Upper lobe of right lung (tissue), 1 donor: ENCODE data around the gene TAF3. TPM values are rescaled to one million over a fixed set of nuclear protein-coding genes. Genes with fewer than 3 reads are reported as not detected.

Source experiments
- ATAC-seq: fragments of 200-7000 bp; cut with Tn5 transposase; one replicate; pipeline ENCODE4 v1.9.1; 2020; ENCODE audit warnings: mild to moderate bottlenecking, moderate library complexity
- DNase-seq: peaks from one replicate; pipeline ENCODE4 v3.0.0-alpha.2; 2020
- H3K27ac ChIP-seq: fragments of 200-600 bp; one replicate; pipeline ENCODE4 v1.8.0; 2022
- H3K27me3 ChIP-seq: fragments of 200-600 bp; one replicate; pipeline ENCODE4 v1.8.0; 2022; ENCODE audit warnings: mild to moderate bottlenecking
- H3K36me3 ChIP-seq: fragments of 200-600 bp; one replicate; pipeline ENCODE4 v1.8.0; 2022
- H3K4me1 ChIP-seq: fragments of 200-600 bp; one replicate; pipeline ENCODE4 v1.8.0; 2022
- H3K4me3 ChIP-seq: fragments of 200-600 bp; one replicate; pipeline ENCODE4 v1.8.0; 2022; ENCODE audit warnings: mild to moderate bottlenecking
- H3K9me3 ChIP-seq: fragments of 200-600 bp; one replicate; pipeline ENCODE4 v1.8.0; 2022
- CTCF ChIP-seq: fragments of 200-600 bp; IDR thresholded peaks from one replicate; pipeline ENCODE4 v1.8.0; 2022; ENCODE audit warnings: antibody characterized with exemption
- intact Hi-C: fragments of 100-400 bp; cut with DNase I; formaldehyde crosslinking; loops from one replicate; pipeline ENCODE4 v1.11.0; 2022
- total RNA-seq: library from RNA; stranded (reverse); fragmentation: NEBNext Ultra II Directional; extraction: Animal tissue kit (Norgen Biotek cat#: 25700); gene quantifications from one replicate; pipeline ENCODE4 v1.2.1, GENCODE V29; 2021
- donor health status: DM: no; HTN: yes; CAD: no; lungs with severe emphysema.

TAF3 gene
- total RNA-seq, 1 donor from 2014 or later = 11.8 TPM

- TF ChIP-seq CTCF = no peak
- Histone ChIP-seq H3K27me3 (peaks cover 100% of the 10 kb centered on the region), H3K27ac (no peak overlapping the region), H3K36me3 (no peaks in the 10 kb centered on the region), H3K9me3 (no peaks in the 10 kb centered on the region), H3K4me1 (peaks cover 19% of the 10 kb centered on the region), H3K4me3 (no peak overlapping the region)
- ATAC-seq = no peak
- no peak for DNase-seq
- intact Hi-C loops = no loop called here
These were observed 221.1 kb downstream of the TAF3 start for GRCh38 chr10:8039321-8039881.

- DNase-seq (no peak), ATAC-seq (no peak)
- H3K9me3 ChIP-seq = no peaks in the 10 kb centered on the region
- H3K36me3 ChIP-seq = no peaks in the 10 kb centered on the region
- intact Hi-C loops = no loop called here
- H3K4me1 ChIP-seq = peaks cover 21% of the 10 kb centered on the region
- peaks cover 100% of the 10 kb centered on the region for H3K27me3 ChIP-seq
- no peak for TF ChIP-seq CTCF
- no peak overlapping the region for H3K27ac ChIP-seq
- no peak overlapping the region for H3K4me3 ChIP-seq
These were observed 222.3 kb downstream of the TAF3 start for GRCh38 chr10:8040651-8041050.

GRCh38 chr10:8041284-8041991 lies 223.1 kb downstream of the TAF3 start:
- no peak for TF ChIP-seq CTCF
- H3K4me3 ChIP-seq = no peak overlapping the region
- peaks cover 21% of the 10 kb centered on the region for H3K4me1 ChIP-seq
- peaks cover 100% of the 10 kb centered on the region for H3K27me3 ChIP-seq
- H3K9me3 ChIP-seq = no peaks in the 10 kb centered on the region
- H3K27ac ChIP-seq = no peak overlapping the region
- no peaks in the 10 kb centered on the region for H3K36me3 ChIP-seq
- no peak for ATAC-seq
- intact Hi-C loops = no loop called here
- no peak for DNase-seq

- intact Hi-C loops = no loop called here
- Histone ChIP-seq H3K4me3 (no peak overlapping the region), H3K36me3 (no peaks in the 10 kb centered on the region), H3K27me3 (peaks cover 100% of the 10 kb centered on the region), H3K27ac (no peak overlapping the region), H3K9me3 (no peaks in the 10 kb centered on the region), H3K4me1 (peaks cover 21% of the 10 kb centered on the region)
- TF ChIP-seq CTCF = no peak
- ATAC-seq (no peak), DNase-seq (no peak)
These were observed 223.9 kb downstream of the TAF3 start for GRCh38 chr10:8041992-8042720.

- Histone ChIP-seq H3K27me3 (peaks cover 100% of the 10 kb centered on the region), H3K9me3 (no peaks in the 10 kb centered on the region), H3K4me3 (no peak overlapping the region), H3K4me1 (peaks cover 21% of the 10 kb centered on the region), H3K27ac (no peak overlapping the region), H3K36me3 (no peaks in the 10 kb centered on the region)
- no peak for TF ChIP-seq CTCF
- intact Hi-C loops = no loop called here
- DNase-seq (no peak), ATAC-seq (no peak)
These were observed 224.6 kb downstream of the TAF3 start for GRCh38 chr10:8042721-8043568.
